NB4 (cell line): ENCODE measurements around the gene PPP2R1A.

ENCODE experiments used
- CTCF ChIP-seq: IDR thresholded peaks from one replicate; pipeline ENCODE4 v1.5.1; 2012; ENCODE audit warnings: low read depth, low read length
- MYC ChIP-seq: IDR thresholded peaks from 2 replicates; pipeline ENCODE4 v1.6.1; 2011; ENCODE audit warnings: low read depth, low read length
- TF ChIP-seq, protein P1 (sequence below): IDR thresholded peaks from 2 replicates; pipeline ENCODE4 v1.6.1; 2011; ENCODE audit warnings: low read depth, low read length

DNA sequence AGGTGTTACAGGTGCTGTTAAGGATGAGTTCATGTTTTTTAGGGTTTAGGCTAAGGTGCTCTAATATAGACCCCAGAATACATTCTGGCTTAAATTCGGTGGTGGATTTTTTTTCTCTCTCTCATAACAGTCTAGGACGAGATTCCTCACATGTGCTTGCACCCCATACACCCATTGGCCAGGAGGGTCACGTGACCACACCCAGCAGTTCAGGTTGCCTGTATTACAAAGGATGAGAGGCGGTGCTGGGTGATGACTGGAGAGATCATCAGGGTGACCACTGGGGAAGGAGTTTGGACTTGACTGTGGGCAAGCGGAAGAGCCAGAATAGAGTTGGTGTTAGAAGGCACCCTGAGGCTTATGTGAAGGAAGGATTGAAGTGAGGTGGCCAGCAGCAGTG is 27.7 kb downstream of the PPP2R1A start:
- TF ChIP-seq CTCF (no peak), MYC (no peak)
- TF ChIP-seq, protein P1, sequence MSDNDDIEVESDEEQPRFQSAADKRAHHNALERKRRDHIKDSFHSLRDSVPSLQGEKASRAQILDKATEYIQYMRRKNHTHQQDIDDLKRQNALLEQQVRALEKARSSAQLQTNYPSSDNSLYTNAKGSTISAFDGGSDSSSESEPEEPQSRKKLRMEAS: no peak
